Suprapubic skin (tissue), 4 donors: ENCODE measurements around the gene CPA5. TPM values are rescaled to one million over a fixed set of nuclear protein-coding genes. Genes with fewer than 3 reads are reported as not detected.
A peak's percentile ranks its signal among the peaks of the same experiment; 100 is the strongest.

ENCODE experiments used
- DNase-seq, 2 donors: peaks; one replicate each; pipeline ENCODE4 v3.0.0-alpha.2; 2019; ENCODE audit warnings: low spot score in 2 of 2
- H3K27ac ChIP-seq: fragments of 200-600 bp; sonication (generic); one replicate; pipeline ENCODE4 v1.5.1; 2019
- H3K27me3 ChIP-seq: fragments of 200-600 bp; sonication (generic); one replicate; pipeline ENCODE4 v1.5.1; 2019
- H3K36me3 ChIP-seq: fragments of 200-600 bp; sonication (generic); one replicate; pipeline ENCODE4 v1.5.1; 2019
- H3K4me1 ChIP-seq: fragments of 200-600 bp; sonication (generic); one replicate; pipeline ENCODE4 v1.5.1; 2019
- H3K4me3 ChIP-seq: fragments of 200-600 bp; sonication (generic); one replicate; pipeline ENCODE4 v1.5.1; 2019; ENCODE audit warnings: mild to moderate bottlenecking
- H3K9me3 ChIP-seq: fragments of 200-600 bp; sonication (generic); one replicate; pipeline ENCODE4 v1.5.1; 2019
- CTCF ChIP-seq, 2 donors: fragments of 200-600 bp in 1 of 2; fragments of 450-650 bp in 1 of 2; sonication (generic) in 1 of 2; IDR thresholded peaks; one replicate each; pipeline ENCODE4 v1.5.1; 2016 to 2019; ENCODE audit warnings: antibody characterized with exemption in 2 of 2, mild to moderate bottlenecking in 1 of 2, moderate library complexity in 1 of 2
- EP300 ChIP-seq: sonication (generic); formaldehyde crosslinking; IDR thresholded peaks from one replicate; pipeline ENCODE4 v1.6.1; 2017; ENCODE audit warnings: antibody characterized with exemption
- POLR2A ChIP-seq, 2 donors: fragments of 450-650 bp; IDR thresholded peaks; one replicate each; pipeline ENCODE4 v1.6.1; 2017; ENCODE audit warnings: antibody characterized with exemption in 2 of 2, mild to moderate bottlenecking in 2 of 2, moderate library complexity in 2 of 2
- POLR2AphosphoS5 ChIP-seq, 3 donors: sonication (generic); formaldehyde crosslinking; IDR thresholded peaks; one replicate each; pipeline ENCODE4 v1.6.1; 2017; ENCODE audit warnings: antibody characterized with exemption in 3 of 3
- WGBS: methylation state at CpG from one replicate; pipeline ENCODE4 v1.1.5; 2018; 5-methylcytosine and 5-hydroxymethylcytosine counted together
- total RNA-seq, 4 donors: library from RNA; depleted of rRNA; stranded (reverse); fragments of >200 nt; gene quantifications; one replicate each; pipeline ENCODE4 v1.1.0, GENCODE V29; 2016

CPA5 gene
- total RNA-seq, 4 donors from 2014 or later = 0.30 TPM; not detected in 3

- H3K27me3 ChIP-seq = no peaks in the 10 kb centered on the region
- H3K27ac ChIP-seq = no peak overlapping the region
- no peak overlapping the region for H3K4me3 ChIP-seq
- peaks cover 19% of the 10 kb centered on the region for H3K4me1 ChIP-seq
- H3K36me3 ChIP-seq = no peaks in the 10 kb centered on the region
- DNase-seq = no peak
- 82% methylated on average over 3 of the region's 3 CpGs for WGBS
- no peak for TF ChIP-seq EP300
- no peak for TF ChIP-seq POLR2A (IDR thresholded peaks at IDR 0.05)
- no peak for TF ChIP-seq CTCF (IDR thresholded peaks at IDR 0.05)
- no peak for TF ChIP-seq POLR2AphosphoS5 (IDR thresholded peaks at IDR 0.05)
- H3K9me3 ChIP-seq = no peaks in the 10 kb centered on the region
Observed at GRCh38 chr7:130397758-130398073, 53.1 kb downstream of the CPA5 start.

- 82% methylated on average over 8 of the region's 8 CpGs for WGBS
- Histone ChIP-seq H3K36me3 (no peaks in the 10 kb centered on the region), H3K4me3 (no peak overlapping the region), H3K27me3 (no peaks in the 10 kb centered on the region), H3K27ac (no peak overlapping the region), H3K4me1 (peaks cover 10% of the 10 kb centered on the region), H3K9me3 (no peaks in the 10 kb centered on the region)
- TF ChIP-seq CTCF (IDR thresholded peaks at IDR 0.05) (no peak), POLR2A (IDR thresholded peaks at IDR 0.05) (no peak), POLR2AphosphoS5 (IDR thresholded peaks at IDR 0.05) (no peak), EP300 (no peak)
- DNase-seq = no peak
Observed at GRCh38 chr7:130398526-130399090, 54.0 kb downstream of the CPA5 start.

GRCh38 chr7:130400120-130400572, 55.5 kb downstream of the CPA5 start:
- Histone ChIP-seq H3K4me1 (peaks cover 10% of the 10 kb centered on the region), H3K27ac (peak overlapping the region; percentile 6), H3K36me3 (no peaks in the 10 kb centered on the region), H3K27me3 (no peaks in the 10 kb centered on the region), H3K9me3 (no peaks in the 10 kb centered on the region), H3K4me3 (no peak overlapping the region)
- TF ChIP-seq CTCF (IDR thresholded peaks at IDR 0.05) = no peak
- TF ChIP-seq POLR2AphosphoS5 (IDR thresholded peaks at IDR 0.05) = peak in 1 of 3 donors; percentile 11
- no peak for DNase-seq
- 52% methylated on average over 4 of the region's 4 CpGs for WGBS

- TF ChIP-seq POLR2AphosphoS5 (IDR thresholded peaks at IDR 0.05) (no peak), CTCF (IDR thresholded peaks at IDR 0.05) (no peak), EP300 (no peak), POLR2A (IDR thresholded peaks at IDR 0.05) (no peak)
- no peaks in the 10 kb centered on the region for H3K36me3 ChIP-seq
- no peaks in the 10 kb centered on the region for H3K27me3 ChIP-seq
- no peak overlapping the region for H3K4me3 ChIP-seq
- peaks cover 10% of the 10 kb centered on the region for H3K4me1 ChIP-seq
- H3K9me3 ChIP-seq = no peaks in the 10 kb centered on the region
- no peak overlapping the region for H3K27ac ChIP-seq
- WGBS = 73% methylated on average over 1 of the region's 1 CpG
- DNase-seq = no peak
Observed at GRCh38 chr7:130401101-130401500, 56.5 kb downstream of the CPA5 start.

- no peak overlapping the region for H3K27ac ChIP-seq
- TF ChIP-seq POLR2A (IDR thresholded peaks at IDR 0.05) (no peak), CTCF (IDR thresholded peaks at IDR 0.05) (no peak), EP300 (no peak), POLR2AphosphoS5 (IDR thresholded peaks at IDR 0.05) (no peak)
- no peaks in the 10 kb centered on the region for H3K27me3 ChIP-seq
- H3K36me3 ChIP-seq = no peaks in the 10 kb centered on the region
- no peak for DNase-seq
- WGBS = 37% methylated on average over 3 of the region's 3 CpGs
- H3K4me1 ChIP-seq = peaks cover 8% of the 10 kb centered on the region
- H3K9me3 ChIP-seq = no peaks in the 10 kb centered on the region
- no peak overlapping the region for H3K4me3 ChIP-seq
Observed at GRCh38 chr7:130401578-130401977, 57.0 kb downstream of the CPA5 start.
